22Rv1 (cell line): Measurements from ENCODE around the gene CASD1.

Experiments used
- H3K27ac ChIP-seq: fragments of 450-650 bp; 2 replicates; pipeline ENCODE4 v1.5.1; 2017
- CTCF ChIP-seq: fragments of 450-650 bp; IDR thresholded peaks from 2 replicates; pipeline ENCODE4 v1.5.1; 2017; ENCODE audit warnings: mild to moderate bottlenecking
- ZFX ChIP-seq: fragments of 450-650 bp; IDR thresholded peaks from 2 replicates; pipeline ENCODE4 v1.6.1; 2017; ENCODE audit warnings: antibody characterized with exemption, borderline replicate concordance

Gene CASD1

GRCh38 chr7:94578614-94579013 is 69.0 kb downstream of the CASD1 start:
- no peak for TF ChIP-seq ZFX
- TF ChIP-seq CTCF, result no peak
- no peak overlapping the region for H3K27ac ChIP-seq

- TF ChIP-seq CTCF (no peak), ZFX (no peak)
- no peak overlapping the region for H3K27ac ChIP-seq
These were observed 69.9 kb downstream of the CASD1 start for GRCh38 chr7:94579470-94579869.

GRCh38 chr7:94580601-94581000 is 71.0 kb downstream of the CASD1 start:
- TF ChIP-seq ZFX (no peak), CTCF (no peak)
- H3K27ac ChIP-seq, result no peak overlapping the region

- peak overlapping the region; percentile 40 for H3K27ac ChIP-seq
- TF ChIP-seq ZFX, result no peak
- no peak for TF ChIP-seq CTCF
These were observed 74.5 kb downstream of the CASD1 start for GRCh38 chr7:94584113-94584512.

- no peak for TF ChIP-seq ZFX
- TF ChIP-seq CTCF, result no peak
- no peak overlapping the region for H3K27ac ChIP-seq
These were observed 78.5 kb downstream of the CASD1 start for GRCh38 chr7:94588075-94588474.

GRCh38 chr7:94590526-94591162 is 81.0 kb downstream of the CASD1 start:
- no peak for TF ChIP-seq ZFX
- no peak for TF ChIP-seq CTCF
- no peak overlapping the region for H3K27ac ChIP-seq

GRCh38 chr7:94591176-94591575 is 81.6 kb downstream of the CASD1 start:
- no peak overlapping the region for H3K27ac ChIP-seq
- TF ChIP-seq CTCF (no peak), ZFX (no peak)
